ENCODE results near the gene CYP4F8. TPM values are rescaled to one million over a fixed set of nuclear protein-coding genes. Genes with fewer than 3 reads are reported as not detected.

Gene CYP4F8
- total RNA-seq, 4 donors from 2014 or later, result 4.6 to 16.4 (median 9.1) TPM

DNA sequence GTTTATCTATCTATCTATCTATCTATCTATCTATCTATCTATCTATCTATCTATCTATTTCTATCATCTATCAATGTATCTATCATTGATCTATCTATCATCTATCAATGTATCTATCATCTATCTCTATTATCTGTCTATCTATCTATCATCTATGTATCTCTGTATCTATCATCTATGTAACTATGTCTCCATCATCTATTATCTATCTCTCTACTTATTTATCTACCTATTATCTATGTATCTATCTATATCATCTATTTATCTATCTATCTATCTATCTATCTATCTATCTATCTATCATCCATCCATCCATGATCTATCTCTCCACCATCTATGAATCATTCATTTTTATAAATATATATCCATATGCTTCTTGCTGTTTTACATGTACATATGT is 41.4 kb downstream of the CYP4F8 start:
- intact Hi-C loops (cut with DNase I; ENCODE audit: low total_unique reads), result no loop called here
- DNase-seq (ENCODE audit: low spot score in 2 of 2), result no peak

DNA sequence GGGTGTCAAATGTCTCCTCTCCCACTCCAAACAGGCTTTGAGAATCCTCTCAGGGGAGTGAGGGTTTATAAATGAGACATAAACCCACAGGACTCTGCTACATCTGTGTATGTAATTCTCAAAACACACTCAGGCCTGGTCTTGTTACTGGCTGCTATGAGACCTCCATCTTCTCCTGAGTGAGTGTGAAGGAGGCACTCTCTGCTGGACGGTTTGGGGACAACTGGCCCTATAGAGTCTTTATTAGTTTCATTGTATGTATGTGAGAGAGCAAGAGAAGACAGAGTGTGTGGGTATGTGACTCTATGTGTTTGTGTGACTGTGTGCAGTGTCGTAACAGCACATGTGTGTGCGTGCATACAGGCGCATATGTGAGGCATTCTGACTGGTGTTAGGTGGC is 48.2 kb downstream of the CYP4F8 start:
- no peak overlapping the region for H3K4me3 ChIP-seq (ENCODE audit: low read depth, poor library complexity, severe bottlenecking)
- no peak for DNase-seq (ENCODE audit: low spot score in 2 of 2)
- intact Hi-C loops (cut with DNase I; ENCODE audit: low total_unique reads), result no loop called here
- no peak for TF ChIP-seq POLR2A (IDR thresholded peaks at IDR 0.05)
- TF ChIP-seq, protein P1, sequence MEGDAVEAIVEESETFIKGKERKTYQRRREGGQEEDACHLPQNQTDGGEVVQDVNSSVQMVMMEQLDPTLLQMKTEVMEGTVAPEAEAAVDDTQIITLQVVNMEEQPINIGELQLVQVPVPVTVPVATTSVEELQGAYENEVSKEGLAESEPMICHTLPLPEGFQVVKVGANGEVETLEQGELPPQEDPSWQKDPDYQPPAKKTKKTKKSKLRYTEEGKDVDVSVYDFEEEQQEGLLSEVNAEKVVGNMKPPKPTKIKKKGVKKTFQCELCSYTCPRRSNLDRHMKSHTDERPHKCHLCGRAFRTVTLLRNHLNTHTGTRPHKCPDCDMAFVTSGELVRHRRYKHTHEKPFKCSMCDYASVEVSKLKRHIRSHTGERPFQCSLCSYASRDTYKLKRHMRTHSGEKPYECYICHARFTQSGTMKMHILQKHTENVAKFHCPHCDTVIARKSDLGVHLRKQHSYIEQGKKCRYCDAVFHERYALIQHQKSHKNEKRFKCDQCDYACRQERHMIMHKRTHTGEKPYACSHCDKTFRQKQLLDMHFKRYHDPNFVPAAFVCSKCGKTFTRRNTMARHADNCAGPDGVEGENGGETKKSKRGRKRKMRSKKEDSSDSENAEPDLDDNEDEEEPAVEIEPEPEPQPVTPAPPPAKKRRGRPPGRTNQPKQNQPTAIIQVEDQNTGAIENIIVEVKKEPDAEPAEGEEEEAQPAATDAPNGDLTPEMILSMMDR (IDR thresholded peaks at IDR 0.05), result no peak
- 78 to 82% methylated on average over 4 of the region's 4 CpGs for WGBS, 2 donors

More for the DNA sequence above, 41.4 kb downstream of the CYP4F8 start:
- H3K4me3 ChIP-seq (ENCODE audit: low read depth, poor library complexity, severe bottlenecking), result no peak overlapping the region
- no peak for TF ChIP-seq POLR2A (IDR thresholded peaks at IDR 0.05)
- TF ChIP-seq, protein P1 (IDR thresholded peaks at IDR 0.05), result no peak

DNA sequence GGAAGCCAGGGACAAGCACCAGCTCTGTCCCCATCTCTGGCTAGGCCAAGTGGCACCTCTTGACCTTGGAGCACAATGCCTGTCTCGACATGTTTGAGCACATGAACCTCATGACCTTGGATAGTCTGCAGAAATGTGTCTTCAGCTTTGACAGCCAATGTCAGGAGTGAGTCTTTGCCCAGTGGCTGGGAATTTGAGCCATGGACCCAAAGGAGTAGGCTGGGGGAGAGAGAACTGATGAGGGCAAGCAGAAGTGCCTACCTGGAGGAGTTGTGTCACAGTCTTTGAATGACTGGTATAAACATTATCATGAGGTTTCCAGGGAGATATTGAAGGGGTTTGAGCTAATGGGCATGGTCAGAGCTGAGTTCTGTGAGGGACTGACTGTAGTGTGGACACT is 51.2 kb downstream of the CYP4F8 start:
- TF ChIP-seq, protein P1 (IDR thresholded peaks at IDR 0.05), result no peak
- no peak for TF ChIP-seq POLR2A (IDR thresholded peaks at IDR 0.05)
- no peak overlapping the region for H3K4me3 ChIP-seq (ENCODE audit: low read depth, poor library complexity, severe bottlenecking)
- WGBS, 2 donors, result 35 to 36% methylated on average over 1 of the region's 1 CpG
- no peak for DNase-seq (ENCODE audit: low spot score in 2 of 2)
- intact Hi-C loops (cut with DNase I; ENCODE audit: low total_unique reads), result no loop called here

DNA sequence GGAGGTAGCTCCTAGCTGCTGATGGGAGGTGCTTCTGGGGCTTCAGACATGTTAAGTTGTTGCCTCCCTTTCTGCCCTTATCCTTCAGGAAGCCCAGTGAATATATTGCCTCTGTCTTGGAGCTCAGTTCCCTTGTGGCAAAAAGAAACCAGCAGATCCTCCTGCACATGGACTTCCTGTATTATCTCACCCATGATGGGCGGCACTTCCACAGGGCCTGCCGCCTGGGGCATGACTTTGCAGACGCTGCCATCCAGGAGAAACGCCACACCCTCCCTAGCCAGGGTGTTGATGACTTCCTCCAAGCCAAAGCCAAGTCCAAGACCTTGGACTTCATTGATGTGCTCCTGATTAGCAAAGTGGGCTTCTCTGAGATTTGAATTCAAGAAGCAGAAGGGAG is 51.9 kb downstream of the CYP4F8 start:
- DNase-seq (ENCODE audit: low spot score in 2 of 2), result no peak
- WGBS, 2 donors, result 13 to 52% methylated on average over 4 of the region's 4 CpGs
- TF ChIP-seq, protein P1 (IDR thresholded peaks at IDR 0.05), result no peak
- no peak for TF ChIP-seq POLR2A (IDR thresholded peaks at IDR 0.05)
- H3K4me3 ChIP-seq (ENCODE audit: low read depth, poor library complexity, severe bottlenecking), result no peak overlapping the region
- intact Hi-C loops (cut with DNase I; ENCODE audit: low total_unique reads), result no loop called here

DNA sequence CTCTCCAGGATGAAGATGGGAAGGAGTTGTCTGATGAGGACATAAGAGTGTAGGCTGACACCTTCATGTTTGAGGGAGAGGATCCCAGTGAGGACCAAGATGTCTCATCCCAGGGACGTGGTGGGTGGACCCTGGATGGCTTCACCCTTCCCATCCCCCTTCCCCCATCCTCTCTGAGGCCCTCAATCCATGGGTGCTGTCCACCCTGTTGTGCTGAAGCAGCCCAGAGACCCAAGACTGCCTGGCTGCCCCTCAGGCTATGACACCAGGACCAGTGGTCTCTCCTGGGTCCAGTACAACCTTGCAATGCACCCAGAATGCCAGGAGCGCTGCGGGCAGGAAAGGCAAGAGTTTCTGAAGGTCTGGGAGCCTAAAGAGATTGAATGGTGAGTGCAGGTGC is 54.4 kb downstream of the CYP4F8 start:
- 34 to 41% methylated on average over 3 of the region's 3 CpGs for WGBS, 2 donors

DNA sequence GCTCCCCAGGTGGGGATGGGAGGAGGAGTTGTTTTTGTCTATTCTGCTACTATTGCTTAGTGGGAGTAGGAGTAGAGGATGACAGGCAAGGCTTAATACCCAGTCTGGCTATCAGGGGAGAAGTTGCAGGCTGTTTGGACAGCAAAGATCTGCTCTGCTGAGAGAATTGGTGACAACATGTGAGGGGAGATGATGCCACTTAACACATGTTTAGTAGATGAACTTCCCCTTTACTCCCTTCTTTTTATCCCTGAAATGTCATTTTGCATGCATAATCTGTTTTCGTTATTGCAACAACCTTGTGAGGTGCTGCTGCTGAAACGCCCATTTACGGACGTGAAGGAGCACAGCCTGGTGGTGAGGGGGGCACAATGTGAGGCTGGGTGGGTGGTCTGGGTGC is 54.9 kb downstream of the CYP4F8 start:
- DNase-seq (ENCODE audit: low spot score in 2 of 2), result no peak
- intact Hi-C loops (cut with DNase I; ENCODE audit: low total_unique reads), result no loop called here
- TF ChIP-seq POLR2A (IDR thresholded peaks at IDR 0.05), result no peak
- TF ChIP-seq, protein P1 (IDR thresholded peaks at IDR 0.05), result no peak
- WGBS, 2 donors, result 46 to 53% methylated on average over 4 of the region's 4 CpGs
- no peak overlapping the region for H3K4me3 ChIP-seq (ENCODE audit: low read depth, poor library complexity, severe bottlenecking)

More for the DNA sequence above, 54.4 kb downstream of the CYP4F8 start:
- no peak overlapping the region for H3K4me3 ChIP-seq (ENCODE audit: low read depth, poor library complexity, severe bottlenecking)
- no peak for DNase-seq (ENCODE audit: low spot score in 2 of 2)
- intact Hi-C loops (cut with DNase I; ENCODE audit: low total_unique reads), result no loop called here
- no peak for TF ChIP-seq POLR2A (IDR thresholded peaks at IDR 0.05)
- TF ChIP-seq, protein P1 (IDR thresholded peaks at IDR 0.05), result no peak

All from lower leg skin (tissue), 4 donors.